K562 (cell line): ENCODE data around the gene C1orf74. TPM values are rescaled to one million over a fixed set of nuclear protein-coding genes. Genes with fewer than 3 reads are reported as not detected.
A peak's percentile ranks its signal among the peaks of the same experiment; 100 is the strongest.

Experiments
- ATAC-seq: fragments of 200-7000 bp; cut with Tn5 transposase; 3 replicates; pipeline ENCODE4 v1.9.1; 2020; ENCODE audit warnings: moderate library complexity
- BruUV-seq: library from RNA; stranded (reverse); fragments of 400-500 nt; replicated peaks from 2 replicates; lab custom pipeline; 2021; lab: Mats Ljungman, UMichigan
- CTCF ChIA-PET: fragments of 300-600 bp; formaldehyde crosslinking; extraction: SDS; loops from one replicate; lab custom pipeline; 2021; ENCODE audit warnings: low intra/inter-chr PET ratio; lab: Yijun Ruan, JAX
- POLR2A ChIA-PET: fragments of 300-600, 350-650 bp; sonication (Branson Sonifier 250); formaldehyde crosslinking; extraction: SDS; loops from one replicate; lab custom pipeline; 2021; ENCODE audit warnings: antibody characterized with exemption, inconsistent platforms; lab: Yijun Ruan, JAX
- DNase-seq, 4 experiments: peaks; one replicate each; pipeline versions ENCODE4 v3.0.0 to v3.0.0-alpha.2; 2011 to 2018; ENCODE audit warnings: low spot score in 3 of 4, mixed read lengths in 3 of 4; ENCODE audit errors: extremely low read depth in 1 of 4
- FAIRE-seq: peaks from 2 replicates; lab custom pipeline; 2011; peaks lifted over from hg19 to GRCh38; lab: Jason Lieb, UNC
- H2AFZ ChIP-seq: 2 replicates; pipeline ENCODE4 v1.6.0; 2011; ENCODE audit warnings: low read depth, low read length, control low read depth, inconsistent platforms
- H3K27ac ChIP-seq: fragments of 200-600 bp; 3 replicates; pipeline ENCODE4 v1.8.0; 2011; ENCODE audit warnings: low read depth, mild to moderate bottlenecking, control low read depth, inconsistent platforms, low read length, moderate library complexity, mixed read lengths; ENCODE audit errors: extremely low read depth
- H3K27me3 ChIP-seq, 2 experiments: fragments of 300-600 bp in 1 of 2; 2 replicates in 1 of 2; 3 replicates in 1 of 2; pipeline versions ENCODE4 v1.6.0 to v1.8.0; 2011; ENCODE audit warnings: inconsistent platforms in 2 of 2, low read length in 2 of 2, mild to moderate bottlenecking in 1 of 2, mixed read lengths in 1 of 2, moderate library complexity in 1 of 2; ENCODE audit not compliant: control insufficient read depth in 2 of 2, insufficient read depth in 2 of 2
- H3K36me3 ChIP-seq: fragments of 300-600 bp; 3 replicates; pipeline ENCODE4 v1.8.0; 2011; ENCODE audit warnings: mild to moderate bottlenecking, low read length, inconsistent platforms; ENCODE audit not compliant: control insufficient read depth, insufficient read depth
- H3K4me1 ChIP-seq, 2 experiments: fragments of 200-600 bp in 1 of 2; replicated peaks in 1 of 2; 2 replicates in 1 of 2; 3 replicates in 1 of 2; pipeline versions ENCODE4 v1.5.1 to v1.8.0; 2011; ENCODE audit warnings: inconsistent platforms in 2 of 2, low read length in 2 of 2, mild to moderate bottlenecking in 1 of 2, mixed read lengths in 1 of 2, moderate library complexity in 1 of 2; ENCODE audit not compliant: control insufficient read depth in 2 of 2, insufficient read depth in 2 of 2
- H3K4me2 ChIP-seq: 2 replicates; pipeline ENCODE4 v1.6.1; 2011; ENCODE audit warnings: low read length, control low read depth, inconsistent platforms, mixed read lengths; ENCODE audit not compliant: insufficient read depth
- H3K4me3 ChIP-seq: fragments of 200-600 bp; sonication (generic), shearing (Covaris generic); 2 replicates; pipeline ENCODE4 v1.5.1; 2016; ENCODE audit warnings: control low read depth, inconsistent platforms
- H3K79me2 ChIP-seq: fragments of 200-600 bp; 3 replicates; pipeline ENCODE4 v1.8.0; 2011; ENCODE audit warnings: low read length, inconsistent platforms; ENCODE audit not compliant: control insufficient read depth, insufficient read depth
- H3K9ac ChIP-seq, 2 experiments: 2 replicates each; pipeline versions ENCODE4 v1.6.0 to v1.6.1; 2011; ENCODE audit warnings: low read depth in 2 of 2, low read length in 2 of 2, control low read depth in 1 of 2, inconsistent platforms in 1 of 2, mild to moderate bottlenecking in 1 of 2, mixed read lengths in 1 of 2; ENCODE audit not compliant: insufficient read depth in 1 of 2
- H3K9me1 ChIP-seq: one replicate; pipeline ENCODE4 v1.6.0; 2011; ENCODE audit warnings: inconsistent platforms, mild to moderate bottlenecking, low read length, moderate library complexity; ENCODE audit not compliant: control insufficient read depth, insufficient read depth
- H3K9me3 ChIP-seq: replicated peaks from 2 replicates; pipeline ENCODE4 v1.5.1; 2011; ENCODE audit warnings: low read depth, low read length, inconsistent platforms; ENCODE audit not compliant: control insufficient read depth, insufficient read depth
- H4K20me1 ChIP-seq: replicated peaks from 2 replicates; pipeline ENCODE4 v1.6.1; 2011; ENCODE audit warnings: low read length, inconsistent platforms, mixed read lengths; ENCODE audit not compliant: control insufficient read depth, insufficient read depth
- ARID3A ChIP-seq: IDR thresholded peaks from 2 replicates; pipeline ENCODE4 v1.6.1; 2012; ENCODE audit warnings: low read depth, low read length, improper control_type of control experiment, borderline replicate concordance
- CC2D1A ChIP-seq: fragments of 450-650 bp; IDR thresholded peaks from 2 replicates; pipeline ENCODE4 v1.6.1; 2017; ENCODE audit warnings: mild to moderate bottlenecking
- KLF10 ChIP-seq: fragments of 250-450 bp; sonication (Bioruptor Pico); IDR thresholded peaks from 2 replicates; pipeline ENCODE4 v1.6.1; 2021; ENCODE audit warnings: matching md5 sums
- NR4A1 ChIP-seq, 2 experiments: fragments of 250-450 bp in 1 of 2; fragments of 450-650 bp in 1 of 2; sonication (Bioruptor Pico) in 1 of 2; IDR thresholded peaks; 2 replicates each; pipeline versions ENCODE4 v1.4.0 to v1.6.1; 2016 to 2020; ENCODE audit warnings: mild to moderate bottlenecking in 2 of 2, missing compliant biosample characterization in 1 of 2, missing genetic modification characterization in 1 of 2, moderate library complexity in 1 of 2
- POLR2A ChIP-seq: fragments of 450-650 bp; conservative IDR thresholded peaks from 2 replicates; pipeline ENCODE4 v1.6.1; 2016
- RCOR1 ChIP-seq, 2 experiments: IDR thresholded peaks; 2 replicates each; pipeline ENCODE4 v1.6.1; 2012; ENCODE audit warnings: low read depth in 2 of 2, low read length in 2 of 2, borderline replicate concordance in 1 of 2, improper control_type of control experiment in 1 of 2
- SMAD2 ChIP-seq: fragments of 150-350 bp; IDR thresholded peaks from 2 replicates; pipeline ENCODE4 v1.6.1; 2014; ENCODE audit warnings: low read depth, mild to moderate bottlenecking, low read length
- SRSF7 ChIP-seq: fragments of 200-400 bp; formaldehyde crosslinking; optimal IDR thresholded peaks from 2 replicates; pipeline ENCODE3; 2017; ENCODE audit warnings: mild to moderate bottlenecking, low read depth, low read length
- TAF1 ChIP-seq: IDR thresholded peaks from 2 replicates; pipeline ENCODE4 v1.6.1; 2011; ENCODE audit warnings: mild to moderate bottlenecking, low read length, moderate library complexity; ENCODE audit not compliant: insufficient read depth, control insufficient read depth, severe bottlenecking; ENCODE audit errors: extremely low read depth
- THRAP3 ChIP-seq: fragments of 450-650 bp; IDR thresholded peaks from 2 replicates; pipeline ENCODE4 v1.6.1; 2016; ENCODE audit warnings: mild to moderate bottlenecking, inconsistent platforms, borderline replicate concordance
- ZNF436 ChIP-seq: fragments of 250-450, 450-650 bp; sonication (Bioruptor Pico); formaldehyde crosslinking; IDR thresholded peaks from 2 replicates; pipeline ENCODE4 v1.7.0; 2020; ENCODE audit warnings: mild to moderate bottlenecking
- WGBS: fragments of 100-300 bp; shearing (Covaris generic); methylation state at CpG from one replicate; pipeline ENCODE4 v1.1.6; 2016; ENCODE audit warnings: low coverage, mixed read lengths; ENCODE audit not compliant: insufficient coverage; ENCODE audit errors: missing lambda C conversion rate; 5-methylcytosine and 5-hydroxymethylcytosine counted together
- in situ Hi-C: fragments of 300-500 bp; cut with MboI; formaldehyde crosslinking; loops from 4 replicates; pipeline ENCODE4 v1.15.0; 2018; ENCODE audit warnings: inconsistent platforms, mixed read lengths
- intact Hi-C: fragments of 100-400 bp; cut with micrococcal nuclease; formaldehyde crosslinking; loops from 2 replicates; pipeline ENCODE4 v1.14.2; 2022
- polyA plus RNA-seq, 8 experiments: library from polyadenylated mRNA; depleted of rRNA in 4 of 8; stranded (reverse) in 5 of 8; unstranded in 3 of 8; fragments of >200 nt; fragmentation: Nextera tagmentation in 2 of 8; fragmentation: Illumina TruSeq in 1 of 8; extraction: Ambion mirVana in 2 of 8; extraction: Trizol in 1 of 8; gene quantifications; 2 replicates each; pipeline versions ENCODE4 v1.2.1 to v1.2.3, GENCODE V29; 2011 to 2014; ENCODE audit warnings: inconsistent platforms in 1 of 8, missing spikeins in 1 of 8
- total RNA-seq, 7 experiments: library from RNA; depleted of rRNA in 6 of 7; stranded (reverse); fragments of >200 nt in 6 of 7; fragmentation: Illumina TruSeq in 2 of 7; extraction: Trizol in 2 of 7; gene quantifications; 2 replicates each; pipeline versions ENCODE4 v1.2.1 to v1.2.3, GENCODE V29; 2011 to 2021; ENCODE audit warnings: low replicate concordance in 1 of 7

The C1orf74 gene
- total and polyA plus RNA-seq, 9 of the 15 experiments (the other 6 are each of a cell fraction or from before 2014, with no cell fraction given) = 4.0 to 7.6 (median 5.7) TPM

GRCh38 chr1:209784265-209785169 lies at the start of gene C1orf74 (continued):
- peak; percentile 80 for TF ChIP-seq TAF1
- peak in 1 of 2 experiments; percentile 74; a peak in 1 of 4 replicates for TF ChIP-seq RCOR1 (IDR thresholded peaks at IDR 0.05; ENCODE audit: borderline replicate concordance in 1 of 2, low read depth in 2 of 2, low read length in 2 of 2)

GRCh38 chr1:209831615-209832014 lies 47.3 kb upstream of the C1orf74 start:
- 100% methylated on average over 1 of the region's 1 CpG for WGBS
- Histone ChIP-seq H3K9ac (no peak overlapping the region), H3K79me2 (peaks cover 28% of the 10 kb centered on the region), H3K27ac (no peak overlapping the region), H3K9me3 (no peaks in the 10 kb centered on the region), H2AFZ (no peak overlapping the region), H3K27me3 (no peaks in the 10 kb centered on the region), H3K4me1 (peaks cover 3 to 8% of the 10 kb centered on the region in 2 experiments; a peak in 2 of 5 replicates), H3K36me3 (peaks cover 68% of the 10 kb centered on the region), H4K20me1 (no peaks in the 10 kb centered on the region), H3K9me1 (peaks cover 2% of the 10 kb centered on the region), H3K4me2 (no peak overlapping the region), H3K4me3 (no peak overlapping the region)
- no peak for ATAC-seq
- POLR2A ChIA-PET = interaction anchor here (0.7 to 1.2 kb wide), 3 partner anchors 9 to 57 kb away, joined by 3 to 4 read pairs (median 3); no protein-coding TSS in a partner anchor
- CTCF ChIA-PET = no interaction called here
- no peak for FAIRE-seq
- intact Hi-C loops = no loop called here
- no TSS peak for BruUV-seq
- no peak for DNase-seq
- in situ Hi-C loops = no loop called here
- TF ChIP-seq NR4A1 (CRISPR knock-in tag; IDR thresholded peaks at IDR 0.05) (no peak), NR4A1 (tag; IDR thresholded peaks at IDR 0.05) (no peak), KLF10 (CRISPR knock-in tag) (no peak), POLR2A (no peak), SMAD2 (no peak), THRAP3 (no peak), CC2D1A (no peak), ZNF436 (CRISPR knock-in tag) (no peak), ARID3A (no peak), SRSF7 (no peak)
- TF ChIP-seq, all 486 proteins: peak for 0
